ENCODE data around the gene OR5A1. TPM values are rescaled to one million over a fixed set of nuclear protein-coding genes. Genes with fewer than 3 reads are reported as not detected.

The OR5A1 gene
- total RNA-seq, 6 experiments from 2014 or later, result not detected

GRCh38 chr11:59475176-59475575, 38.9 kb downstream of the OR5A1 start:
- H3K36me3 Mint-ChIP-seq (ENCODE audit: low read depth), result no peaks in the 10 kb centered on the region
- H3K4me3 Mint-ChIP-seq, result no peak overlapping the region
- no peak for DNase-seq
- H3K4me1 Mint-ChIP-seq (ENCODE audit: low read depth), result no peaks in the 10 kb centered on the region
- H3K9me3 Mint-ChIP-seq, result no peaks in the 10 kb centered on the region
- peaks cover 4% of the 10 kb centered on the region for H3K27me3 Mint-ChIP-seq (ENCODE audit: insufficient read depth)
- no peak for TF ChIP-seq CTCF (IDR thresholded peaks at IDR 0.05)
- H3K27ac Mint-ChIP-seq, result no peak overlapping the region

- Mint-ChIP-seq H3K4me3 (no peak overlapping the region), H3K36me3 (ENCODE audit: low read depth) (no peaks in the 10 kb centered on the region), H3K9me3 (no peaks in the 10 kb centered on the region), H3K4me1 (ENCODE audit: low read depth) (no peaks in the 10 kb centered on the region), H3K27ac (no peak overlapping the region), H3K27me3 (ENCODE audit: insufficient read depth) (no peaks in the 10 kb centered on the region; the same call in 1 of the 2 replicates)
- TF ChIP-seq CTCF (IDR thresholded peaks at IDR 0.05), result no peak
- DNase-seq, result no peak
Measured at GRCh38 chr11:59479906-59480305, 43.6 kb downstream of the OR5A1 start.

- Mint-ChIP-seq H3K4me1 (ENCODE audit: low read depth) (no peaks in the 10 kb centered on the region), H3K4me3 (no peak overlapping the region)
Measured at GRCh38 chr11:59480359-59480758, 44.1 kb downstream of the OR5A1 start.

More at GRCh38 chr11:59480359-59480758, 44.1 kb downstream of the OR5A1 start:
- no peaks in the 10 kb centered on the region for H3K36me3 Mint-ChIP-seq (ENCODE audit: low read depth)
- DNase-seq, result no peak
- no peak for TF ChIP-seq CTCF (IDR thresholded peaks at IDR 0.05)
- no peaks in the 10 kb centered on the region for H3K9me3 Mint-ChIP-seq
- H3K27me3 Mint-ChIP-seq (ENCODE audit: insufficient read depth), result no peaks in the 10 kb centered on the region; the same call in 1 of the 2 replicates
- no peak overlapping the region for H3K27ac Mint-ChIP-seq

Other genes with a start within 250 kb of the OR5A1 start
- not detected for gene MPEG1, start 223.5 kb upstream of the OR5A1 start, total RNA-seq (2021; fragmentation: NEBNext Ultra II Directional; extraction: Animal tissue kit (Norgen Biotek cat#: 25700))
- gene OR5AN1, start 77.6 kb upstream of the OR5A1 start, total RNA-seq (2021; fragmentation: NEBNext Ultra II Directional; extraction: Animal tissue kit (Norgen Biotek cat#: 25700)), result not detected
- gene OR5A2, start 10.1 kb upstream of the OR5A1 start, total RNA-seq (2021; fragmentation: NEBNext Ultra II Directional; extraction: Animal tissue kit (Norgen Biotek cat#: 25700)), result not detected
- gene OR4D6, start 20.5 kb downstream of the OR5A1 start, total RNA-seq (2021; fragmentation: NEBNext Ultra II Directional; extraction: Animal tissue kit (Norgen Biotek cat#: 25700)), result not detected
- not detected for gene OR4D10, start 36.8 kb downstream of the OR5A1 start, total RNA-seq (2021; fragmentation: NEBNext Ultra II Directional; extraction: Animal tissue kit (Norgen Biotek cat#: 25700))
- gene OR4D11, start 67.1 kb downstream of the OR5A1 start, total RNA-seq (2021; fragmentation: NEBNext Ultra II Directional; extraction: Animal tissue kit (Norgen Biotek cat#: 25700)), result not detected
- gene OR4D9, start 75.1 kb downstream of the OR5A1 start, total RNA-seq (2021; fragmentation: NEBNext Ultra II Directional; extraction: Animal tissue kit (Norgen Biotek cat#: 25700)), result not detected
- gene OSBP, start 179.3 kb downstream of the OR5A1 start, total RNA-seq (2021; fragmentation: NEBNext Ultra II Directional; extraction: Animal tissue kit (Norgen Biotek cat#: 25700)), result 10 to 100 TPM; 39.0 to 45.6 (median 42.9) TPM
- gene PATL1, start 232.6 kb downstream of the OR5A1 start, total RNA-seq (2021; fragmentation: NEBNext Ultra II Directional; extraction: Animal tissue kit (Norgen Biotek cat#: 25700)), result 10 to 100 TPM; 29.0 to 40.3 (median 35.2) TPM

Measured in HFFc6 (cell line).